BJ (cell line): ENCODE results near the gene IL10RB. TPM values are rescaled to one million over a fixed set of nuclear protein-coding genes. Genes with fewer than 3 reads are reported as not detected.

ENCODE experiments used
- CTCF ChIA-PET: fragments of 350-600 bp; formaldehyde crosslinking; extraction: SDS; loops from one replicate; lab custom pipeline; 2021; ENCODE audit warnings: antibody characterized with exemption, inconsistent platforms; lab: Yijun Ruan, JAX
- POLR2A ChIA-PET: fragments of 300-600 bp; sonication (Branson Sonifier 250); formaldehyde crosslinking; extraction: SDS; loops from one replicate; lab custom pipeline; 2021; ENCODE audit warnings: antibody characterized with exemption; lab: Charles Lee
- DNase-seq: peaks from one replicate; pipeline ENCODE4 v3.0.0-alpha.2; 2011; ENCODE audit warnings: low read depth
- H3K27me3 ChIP-seq: 2 replicates; pipeline ENCODE4 v1.6.0; 2011; ENCODE audit warnings: low read length; ENCODE audit not compliant: control insufficient read depth, insufficient read depth
- H3K36me3 ChIP-seq: 2 replicates; pipeline ENCODE4 v1.5.1; 2011; ENCODE audit warnings: low read length; ENCODE audit not compliant: control insufficient read depth, insufficient read depth
- H3K4me3 ChIP-seq: 2 replicates; pipeline ENCODE4 v1.5.1; 2011; ENCODE audit warnings: low read depth, mild to moderate bottlenecking, control low read depth, low read length
- CTCF ChIP-seq: IDR thresholded peaks from 2 replicates; pipeline ENCODE4 v1.5.1; 2011; ENCODE audit warnings: low read depth, mild to moderate bottlenecking, control low read depth, inconsistent platforms, low read length, moderate library complexity; ENCODE audit not compliant: insufficient read depth
- polyA plus RNA-seq: library from polyadenylated mRNA; depleted of rRNA; stranded (reverse); fragments of >200 nt; gene quantifications from 2 replicates; pipeline ENCODE4 v1.2.3, GENCODE V29; 2011; rRNA removed

Gene IL10RB
- polyA plus RNA-seq, 1 experiment, result 56.8 TPM

GRCh38 chr21:33334191-33334590 is 68.0 kb downstream of the IL10RB start:
- TF ChIP-seq CTCF, result no peak
- Histone ChIP-seq H3K36me3 (peaks cover 6% of the 10 kb centered on the region; the same call in 1 of the 2 replicates), H3K27me3 (no peaks in the 10 kb centered on the region), H3K4me3 (no peak overlapping the region)
- ChIA-PET POLR2A (no interaction called here), CTCF (no interaction called here)
- no peak for DNase-seq

GRCh38 chr21:33334824-33335223 is 68.7 kb downstream of the IL10RB start:
- Histone ChIP-seq H3K36me3 (peaks cover 6% of the 10 kb centered on the region; the same call in 1 of the 2 replicates), H3K27me3 (no peaks in the 10 kb centered on the region), H3K4me3 (no peak overlapping the region)
- no peak for DNase-seq
- ChIA-PET CTCF (no interaction called here), POLR2A (no interaction called here)
- no peak for TF ChIP-seq CTCF

GRCh38 chr21:33339135-33339534 is 73.0 kb downstream of the IL10RB start:
- peaks cover 3% of the 10 kb centered on the region; the same call in 1 of the 2 replicates for H3K36me3 ChIP-seq
- POLR2A ChIA-PET, result no interaction called here
- CTCF ChIA-PET, result interaction anchor here (2.2 kb wide), 1 partner anchor 22 kb away, joined by 7 read pairs; no protein-coding TSS in a partner anchor
- TF ChIP-seq CTCF, result no peak
- no peak for DNase-seq
- no peak overlapping the region for H3K4me3 ChIP-seq
- no peaks in the 10 kb centered on the region for H3K27me3 ChIP-seq

GRCh38 chr21:33339918-33340317 is 73.8 kb downstream of the IL10RB start:
- ChIA-PET POLR2A (no interaction called here), CTCF (interaction anchor here (2.2 kb wide), 1 partner anchor 21 kb away, joined by 7 read pairs; no protein-coding TSS in a partner anchor)

GRCh38 chr21:33345751-33346238 is 79.6 kb downstream of the IL10RB start:
- Histone ChIP-seq H3K4me3 (no peak overlapping the region), H3K27me3 (no peaks in the 10 kb centered on the region), H3K36me3 (peaks cover 3% of the 10 kb centered on the region)
- POLR2A ChIA-PET, result no interaction called here
- CTCF ChIA-PET, result interaction anchor here (0.9 to 2.1 kb wide), 2 partner anchors 15 to 147 kb away, joined by 3 to 15 read pairs; no protein-coding TSS in a partner anchor
- no peak for TF ChIP-seq CTCF
- DNase-seq, result no peak

More at GRCh38 chr21:33339918-33340317, 73.8 kb downstream of the IL10RB start:
- H3K27me3 ChIP-seq, result no peaks in the 10 kb centered on the region
- no peak for TF ChIP-seq CTCF
- H3K4me3 ChIP-seq, result no peak overlapping the region
- peaks cover 3% of the 10 kb centered on the region; the same call in 1 of the 2 replicates for H3K36me3 ChIP-seq
- no peak for DNase-seq

Other genes with a start within 250 kb of the IL10RB start
- gene OLIG2, start 240.4 kb upstream of the IL10RB start, polyA plus RNA-seq, result not detected in 2 replicates
- gene OLIG1, start 196.2 kb upstream of the IL10RB start, polyA plus RNA-seq, result not detected in 2 replicates
- 10.3 and 22.2 TPM in 2 replicates for gene IFNAR2, start 36.4 kb upstream of the IL10RB start, polyA plus RNA-seq
- 11.4 and 15.0 TPM in 2 replicates for gene IFNAR1, start 58.6 kb downstream of the IL10RB start, polyA plus RNA-seq
- gene IFNGR2, start 137.0 kb downstream of the IL10RB start, polyA plus RNA-seq, result 107 and 114 TPM in 2 replicates
- 23.5 and 32.1 TPM in 2 replicates for gene TMEM50B, start 213.6 kb downstream of the IL10RB start, polyA plus RNA-seq
- gene DNAJC28, start 225.3 kb downstream of the IL10RB start, polyA plus RNA-seq, result 0.38 and 0.91 TPM in 2 replicates